Gastroesophageal sphincter (tissue), 4 donors: ENCODE results near the gene RIPK4. TPM values are rescaled to one million over a fixed set of nuclear protein-coding genes. Genes with fewer than 3 reads are reported as not detected.

Source experiments
- ATAC-seq: fragments of 150-250 bp; one replicate; pipeline ENCODE4 v1.9.1; 2016; ENCODE audit warnings: mild to moderate bottlenecking, moderate library complexity
- H3K27ac ChIP-seq, 4 donors: fragments of 200-600 bp; sonication (generic) in 3 of 4; 1 replicate in 3 of 4; 2 replicates in 1 of 4; pipeline ENCODE4 v1.5.1; 2016 to 2019
- H3K27me3 ChIP-seq: fragments of 200-600 bp; sonication (generic); one replicate; pipeline ENCODE4 v1.5.1; 2019
- H3K36me3 ChIP-seq, 2 donors: fragments of 200-600 bp; sonication (generic); one replicate each; pipeline ENCODE4 v1.5.1; 2019; ENCODE audit warnings: control low read depth in 1 of 2
- H3K4me1 ChIP-seq, 3 donors: fragments of 200-600 bp; sonication (generic); 1 replicate in 2 of 3; 2 replicates in 1 of 3; pipeline ENCODE4 v1.5.1; 2016 to 2019; ENCODE audit warnings: control low read depth in 2 of 3
- H3K4me3 ChIP-seq, 2 donors: fragments of 200-600 bp; sonication (generic); one replicate each; pipeline ENCODE4 v1.5.1; 2019; ENCODE audit warnings: mild to moderate bottlenecking in 1 of 2, moderate library complexity in 1 of 2
- H3K9me3 ChIP-seq, 3 donors: fragments of 200-600 bp; sonication (generic); one replicate each; pipeline ENCODE4 v1.5.1; 2017 to 2019; ENCODE audit warnings: control low read depth in 2 of 3
- CTCF ChIP-seq, 4 experiments: fragments of 200-600 bp in 2 of 4; fragments of 450-650 bp in 2 of 4; sonication (generic) in 1 of 4; IDR thresholded peaks; one replicate each; pipeline ENCODE4 v1.5.1; 2017 to 2019; ENCODE audit warnings: antibody characterized with exemption in 4 of 4, mild to moderate bottlenecking in 2 of 4, moderate library complexity in 2 of 4
- EP300 ChIP-seq: sonication (generic); formaldehyde crosslinking; IDR thresholded peaks from one replicate; pipeline ENCODE4 v1.6.1; 2017; ENCODE audit warnings: antibody characterized with exemption, mild to moderate bottlenecking
- POLR2A ChIP-seq, 2 donors: fragments of 450-650 bp; IDR thresholded peaks; one replicate each; pipeline ENCODE4 v1.6.1; 2017; ENCODE audit warnings: antibody characterized with exemption in 2 of 2, mild to moderate bottlenecking in 2 of 2, moderate library complexity in 1 of 2
- POLR2AphosphoS5 ChIP-seq: sonication (generic); formaldehyde crosslinking; IDR thresholded peaks from one replicate; pipeline ENCODE4 v1.6.1; 2017; ENCODE audit warnings: antibody characterized with exemption
- WGBS, 2 donors: methylation state at CpG; one replicate each; pipeline ENCODE4 v1.1.5; 2018; ENCODE audit warnings: low coverage in 1 of 2; 5-methylcytosine and 5-hydroxymethylcytosine counted together
- total RNA-seq, 4 donors: library from RNA; depleted of rRNA; stranded (reverse); fragments of >200 nt; gene quantifications; one replicate each; pipeline ENCODE4 v1.1.0, GENCODE V29; 2016

RIPK4 gene
- total RNA-seq, 4 donors from 2014 or later, result 0.40 to 5.8 (median 1.5) TPM

DNA sequence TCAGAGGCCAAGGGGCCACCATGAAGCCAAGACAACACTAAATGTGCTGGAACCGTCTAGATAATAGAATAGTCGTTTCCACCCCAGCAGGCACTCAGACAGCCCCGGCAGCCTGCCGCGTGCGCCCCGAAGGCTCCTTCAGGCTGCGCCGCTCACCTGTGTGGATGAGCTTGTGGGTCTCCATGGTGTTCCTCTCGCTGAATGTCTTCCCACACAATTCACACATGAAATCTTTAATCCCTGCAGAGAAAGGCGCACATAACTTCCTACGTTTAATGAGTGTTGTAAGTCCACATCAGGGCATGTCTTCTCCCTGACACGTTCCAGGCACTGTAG is 43.7 kb upstream of the RIPK4 start:
- Histone ChIP-seq H3K27me3 (no peaks in the 10 kb centered on the region), H3K36me3 (peaks cover 0 to 75% of the 10 kb centered on the region in 2 donors), H3K27ac (no peak overlapping the region), H3K9me3 (no peaks in the 10 kb centered on the region), H3K4me1 (no peaks in the 10 kb centered on the region), H3K4me3 (no peak overlapping the region)
- ATAC-seq, result no peak
- TF ChIP-seq POLR2AphosphoS5 (no peak), POLR2A (IDR thresholded peaks at IDR 0.05) (no peak), EP300 (no peak)
- 92 to 100% methylated on average over 2 to 11 of the region's 13 CpGs for WGBS, 2 donors

GRCh38 chr21:41809891-41810596 is 43.2 kb upstream of the RIPK4 start:
- ATAC-seq, result no peak
- TF ChIP-seq CTCF (IDR thresholded peaks at IDR 0.05) (no peak), POLR2A (IDR thresholded peaks at IDR 0.05) (no peak), POLR2AphosphoS5 (no peak)
- Histone ChIP-seq H3K27me3 (no peaks in the 10 kb centered on the region), H3K9me3 (no peaks in the 10 kb centered on the region), H3K4me1 (no peaks in the 10 kb centered on the region), H3K27ac (no peak overlapping the region), H3K4me3 (no peak overlapping the region), H3K36me3 (peaks cover 0 to 70% of the 10 kb centered on the region in 2 donors)
- WGBS, 2 donors, result 94 to 100% methylated on average over 1 to 9 of the region's 34 CpGs

GRCh38 chr21:41808846-41809245 is 42.0 kb upstream of the RIPK4 start:
- Histone ChIP-seq H3K4me1 (peaks cover 0 to under 1% (median 0%) of the 10 kb centered on the region in 3 donors), H3K27ac (no peak overlapping the region), H3K9me3 (no peaks in the 10 kb centered on the region), H3K4me3 (no peak overlapping the region), H3K36me3 (peaks cover 0 to 62% of the 10 kb centered on the region in 2 donors), H3K27me3 (no peaks in the 10 kb centered on the region)
- 94 to 96% methylated on average over 14 to 22 of the region's 22 CpGs for WGBS, 2 donors
- no peak for ATAC-seq
- no peak for TF ChIP-seq POLR2A (IDR thresholded peaks at IDR 0.05)
- no peak for TF ChIP-seq CTCF (IDR thresholded peaks at IDR 0.05)
- TF ChIP-seq POLR2AphosphoS5, result no peak

DNA sequence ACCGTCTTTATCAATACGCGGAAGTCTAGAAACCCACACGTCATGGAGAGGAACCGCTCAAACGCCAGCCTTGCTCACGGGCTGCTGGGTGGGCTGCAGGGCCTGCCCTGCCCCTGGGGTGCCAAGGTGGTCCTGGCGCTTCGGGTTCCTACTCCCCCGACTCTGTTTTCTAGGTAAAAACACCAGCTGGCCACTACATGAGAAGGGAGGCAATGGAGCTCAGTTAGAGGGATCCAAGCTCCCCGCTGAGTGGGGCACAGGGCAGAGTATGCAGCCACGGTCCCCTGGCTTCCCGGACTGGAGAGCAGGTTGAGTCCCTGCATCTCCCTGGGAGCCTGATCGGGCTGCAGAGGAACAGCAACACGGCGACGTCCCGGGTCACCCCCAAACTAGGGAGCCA is 41.2 kb upstream of the RIPK4 start:
- Histone ChIP-seq H3K36me3 (peaks cover 0 to 61% of the 10 kb centered on the region in 2 donors), H3K27ac (no peak overlapping the region)
- ATAC-seq, result no peak

GRCh38 chr21:41806773-41807172 is 39.9 kb upstream of the RIPK4 start:
- H3K36me3 ChIP-seq, result peaks cover 0 to 49% of the 10 kb centered on the region in 2 donors
- WGBS, 2 donors, result 96 to 99% methylated on average over 4 of the region's 4 CpGs
- TF ChIP-seq CTCF (IDR thresholded peaks at IDR 0.05) (no peak), EP300 (no peak), POLR2A (IDR thresholded peaks at IDR 0.05) (no peak), POLR2AphosphoS5 (no peak)
- no peak overlapping the region for H3K4me3 ChIP-seq
- ATAC-seq, result no peak
- H3K27ac ChIP-seq, result no peak overlapping the region
- H3K27me3 ChIP-seq, result no peaks in the 10 kb centered on the region
- no peaks in the 10 kb centered on the region for H3K9me3 ChIP-seq
- peaks cover 0 to 18% (median 0%) of the 10 kb centered on the region in 3 donors for H3K4me1 ChIP-seq

More for the DNA sequence above, 41.2 kb upstream of the RIPK4 start:
- no peak for TF ChIP-seq POLR2AphosphoS5
- no peak for TF ChIP-seq POLR2A (IDR thresholded peaks at IDR 0.05)
- no peak for TF ChIP-seq CTCF (IDR thresholded peaks at IDR 0.05)
- no peak for TF ChIP-seq EP300
- WGBS, 2 donors, result 95% methylated on average over 10 of the region's 18 CpGs; no CpG with 5 or more reads in 1 of the 2 donors
- Histone ChIP-seq H3K4me1 (peaks cover 0 to 8% (median 0%) of the 10 kb centered on the region in 3 donors), H3K4me3 (no peak overlapping the region), H3K27me3 (no peaks in the 10 kb centered on the region), H3K9me3 (no peaks in the 10 kb centered on the region)
